Measurements from ENCODE around the gene POLR1H.

POLR1H gene

GRCh38 chr6:30097902-30098768 lies 37.1 kb downstream of the POLR1H start:
- no peak for TF ChIP-seq MYC (IDR thresholded peaks at IDR 0.05; ENCODE audit: low read depth, low read length)
- TF ChIP-seq POLR2A (IDR thresholded peaks at IDR 0.05; ENCODE audit: extremely low read depth, insufficient read length) = no peak
- no peak for TF ChIP-seq MAX (IDR thresholded peaks at IDR 0.05; ENCODE audit: low read depth, low read length)
- no peak for TF ChIP-seq CTCF (IDR thresholded peaks at IDR 0.05; ENCODE audit: low read depth, low read length)
- no peak overlapping the region for H3K4me3 ChIP-seq (ENCODE audit: low read depth, low read length)
- DNase-seq (ENCODE audit: low read depth) = no peak

GRCh38 chr6:30100154-30100553 lies 39.1 kb downstream of the POLR1H start:
- no peak for DNase-seq (ENCODE audit: low read depth)
- TF ChIP-seq CTCF (IDR thresholded peaks at IDR 0.05; ENCODE audit: low read depth, low read length) = no peak
- no peak for TF ChIP-seq MAX (IDR thresholded peaks at IDR 0.05; ENCODE audit: low read depth, low read length)
- no peak for TF ChIP-seq MYC (IDR thresholded peaks at IDR 0.05; ENCODE audit: low read depth, low read length)
- TF ChIP-seq POLR2A (IDR thresholded peaks at IDR 0.05; ENCODE audit: extremely low read depth, insufficient read length) = no peak
- H3K4me3 ChIP-seq (ENCODE audit: low read depth, low read length) = no peak overlapping the region

- no peak overlapping the region for H3K4me3 ChIP-seq (ENCODE audit: low read depth, low read length)
- TF ChIP-seq POLR2A (IDR thresholded peaks at IDR 0.05; ENCODE audit: extremely low read depth, insufficient read length) = no peak
- TF ChIP-seq MYC (IDR thresholded peaks at IDR 0.05; ENCODE audit: low read depth, low read length) = no peak
- no peak for TF ChIP-seq MAX (IDR thresholded peaks at IDR 0.05; ENCODE audit: low read depth, low read length)
- TF ChIP-seq CTCF (IDR thresholded peaks at IDR 0.05; ENCODE audit: low read depth, low read length) = no peak
- no peak for DNase-seq (ENCODE audit: low read depth)
Observed at GRCh38 chr6:30100585-30101443, 39.7 kb downstream of the POLR1H start.

GRCh38 chr6:30101444-30102413 lies 40.7 kb downstream of the POLR1H start:
- TF ChIP-seq CTCF (IDR thresholded peaks at IDR 0.05; ENCODE audit: low read depth, low read length) (no peak), POLR2A (IDR thresholded peaks at IDR 0.05; ENCODE audit: extremely low read depth, insufficient read length) (no peak), MAX (IDR thresholded peaks at IDR 0.05; ENCODE audit: low read depth, low read length) (no peak), MYC (IDR thresholded peaks at IDR 0.05; ENCODE audit: low read depth, low read length) (no peak)
- peak; percentile 71 for DNase-seq (ENCODE audit: low read depth)
- peak overlapping the region; percentile 47 for H3K4me3 ChIP-seq (ENCODE audit: low read depth, low read length)

- TF ChIP-seq MYC (IDR thresholded peaks at IDR 0.05; ENCODE audit: low read depth, low read length) (no peak), CTCF (IDR thresholded peaks at IDR 0.05; ENCODE audit: low read depth, low read length) (no peak), MAX (IDR thresholded peaks at IDR 0.05; ENCODE audit: low read depth, low read length) (no peak), POLR2A (IDR thresholded peaks at IDR 0.05; ENCODE audit: extremely low read depth, insufficient read length) (no peak)
- DNase-seq (ENCODE audit: low read depth) = peak; percentile 79
- H3K4me3 ChIP-seq (ENCODE audit: low read depth, low read length) = peak overlapping the region; percentile 28
Observed at GRCh38 chr6:30102414-30102969, 41.4 kb downstream of the POLR1H start.

Measured in NB4 (cell line).